HG02943 (cell line): ENCODE data around the gene HMOX2.

Source experiments
- ATAC-seq: cut with Tn5 transposase; IDR thresholded peaks from one replicate; pipeline ENCODE4 v1.9.1; 2021; ENCODE audit warnings: mild to moderate bottlenecking, low read depth, moderate library complexity; ENCODE audit not compliant: unreplicated experiment

The HMOX2 gene

GRCh38 chr16:4499196-4499555 is 23.0 kb downstream of the HMOX2 start:
- no peak for ATAC-seq

- ATAC-seq = no peak
Observed at GRCh38 chr16:4500272-4500671, 24.1 kb downstream of the HMOX2 start.

- no peak for ATAC-seq
Observed at GRCh38 chr16:4501071-4501478, 24.9 kb downstream of the HMOX2 start.

- no peak for ATAC-seq
Observed at GRCh38 chr16:4505356-4506147, 29.4 kb downstream of the HMOX2 start.

- ATAC-seq = no peak
Observed at GRCh38 chr16:4506450-4506849, 30.3 kb downstream of the HMOX2 start.

GRCh38 chr16:4507588-4508345 is 31.6 kb downstream of the HMOX2 start:
- ATAC-seq = no peak

GRCh38 chr16:4508806-4509205 is 32.6 kb downstream of the HMOX2 start:
- ATAC-seq = no peak

- ATAC-seq = no peak
Observed at GRCh38 chr16:4509420-4509819, 33.2 kb downstream of the HMOX2 start.

- ATAC-seq = no peak
Observed at GRCh38 chr16:4510131-4510530, 33.9 kb downstream of the HMOX2 start.

GRCh38 chr16:4510747-4511426 is 34.7 kb downstream of the HMOX2 start:
- ATAC-seq = no peak

- no peak for ATAC-seq
Observed at GRCh38 chr16:4511441-4512082, 35.4 kb downstream of the HMOX2 start.

- ATAC-seq = no peak
Observed at GRCh38 chr16:4512473-4512872, 36.3 kb downstream of the HMOX2 start.

GRCh38 chr16:4513086-4513860 is 37.1 kb downstream of the HMOX2 start:
- no peak for ATAC-seq

GRCh38 chr16:4513881-4514280 is 37.7 kb downstream of the HMOX2 start:
- ATAC-seq = no peak

GRCh38 chr16:4514606-4515005 is 38.4 kb downstream of the HMOX2 start:
- ATAC-seq = no peak

GRCh38 chr16:4515611-4516233 is 39.5 kb downstream of the HMOX2 start:
- no peak for ATAC-seq

- ATAC-seq = no peak
Observed at GRCh38 chr16:4517812-4518680, 41.8 kb downstream of the HMOX2 start.

- no peak for ATAC-seq
Observed at GRCh38 chr16:4519274-4520058, 43.3 kb downstream of the HMOX2 start.
